PFSK-1 (cell line): ENCODE measurements around the gene GUCD1.

ENCODE experiments used
- FOXP2 ChIP-seq: optimal IDR thresholded peaks from 2 replicates; pipeline ENCODE3; 2011; ENCODE audit warnings: borderline replicate concordance, control low read depth, inconsistent platforms; ENCODE audit not compliant: insufficient read depth; ENCODE audit errors: extremely low read length, extremely low read depth
- POLR2AphosphoS5 ChIP-seq: IDR thresholded peaks from 2 replicates; pipeline ENCODE4 v1.6.1; 2012; ENCODE audit warnings: low read depth, mild to moderate bottlenecking, control low read depth, low read length, moderate library complexity
- SIN3A ChIP-seq: IDR thresholded peaks from 2 replicates; pipeline ENCODE4 v1.6.1; 2012; ENCODE audit warnings: mild to moderate bottlenecking, low read length, moderate library complexity, borderline replicate concordance; ENCODE audit not compliant: insufficient read depth
- TAF1 ChIP-seq: IDR thresholded peaks from 2 replicates; pipeline ENCODE4 v1.6.1; 2012; ENCODE audit warnings: low read length, control low read depth, borderline replicate concordance; ENCODE audit not compliant: insufficient read depth
- TF ChIP-seq, protein P1 (sequence below), 2 experiments: IDR thresholded peaks; 2 replicates each; pipeline versions ENCODE4 v1.6.1 to v1.8.0; 2011 to 2012; ENCODE audit warnings: low read depth in 2 of 2, low read length in 2 of 2, control low read depth in 1 of 2, inconsistent platforms in 1 of 2, mild to moderate bottlenecking in 1 of 2, moderate library complexity in 1 of 2; ENCODE audit not compliant: insufficient read depth in 1 of 2

GUCD1 gene

GRCh38 chr22:24585927-24586546, 31.1 kb upstream of the GUCD1 start:
- TF ChIP-seq, protein P1, sequence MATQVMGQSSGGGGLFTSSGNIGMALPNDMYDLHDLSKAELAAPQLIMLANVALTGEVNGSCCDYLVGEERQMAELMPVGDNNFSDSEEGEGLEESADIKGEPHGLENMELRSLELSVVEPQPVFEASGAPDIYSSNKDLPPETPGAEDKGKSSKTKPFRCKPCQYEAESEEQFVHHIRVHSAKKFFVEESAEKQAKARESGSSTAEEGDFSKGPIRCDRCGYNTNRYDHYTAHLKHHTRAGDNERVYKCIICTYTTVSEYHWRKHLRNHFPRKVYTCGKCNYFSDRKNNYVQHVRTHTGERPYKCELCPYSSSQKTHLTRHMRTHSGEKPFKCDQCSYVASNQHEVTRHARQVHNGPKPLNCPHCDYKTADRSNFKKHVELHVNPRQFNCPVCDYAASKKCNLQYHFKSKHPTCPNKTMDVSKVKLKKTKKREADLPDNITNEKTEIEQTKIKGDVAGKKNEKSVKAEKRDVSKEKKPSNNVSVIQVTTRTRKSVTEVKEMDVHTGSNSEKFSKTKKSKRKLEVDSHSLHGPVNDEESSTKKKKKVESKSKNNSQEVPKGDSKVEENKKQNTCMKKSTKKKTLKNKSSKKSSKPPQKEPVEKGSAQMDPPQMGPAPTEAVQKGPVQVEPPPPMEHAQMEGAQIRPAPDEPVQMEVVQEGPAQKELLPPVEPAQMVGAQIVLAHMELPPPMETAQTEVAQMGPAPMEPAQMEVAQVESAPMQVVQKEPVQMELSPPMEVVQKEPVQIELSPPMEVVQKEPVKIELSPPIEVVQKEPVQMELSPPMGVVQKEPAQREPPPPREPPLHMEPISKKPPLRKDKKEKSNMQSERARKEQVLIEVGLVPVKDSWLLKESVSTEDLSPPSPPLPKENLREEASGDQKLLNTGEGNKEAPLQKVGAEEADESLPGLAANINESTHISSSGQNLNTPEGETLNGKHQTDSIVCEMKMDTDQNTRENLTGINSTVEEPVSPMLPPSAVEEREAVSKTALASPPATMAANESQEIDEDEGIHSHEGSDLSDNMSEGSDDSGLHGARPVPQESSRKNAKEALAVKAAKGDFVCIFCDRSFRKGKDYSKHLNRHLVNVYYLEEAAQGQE (IDR thresholded peaks at IDR 0.05; ENCODE audit: insufficient read depth in 1 of 2, low read depth in 2 of 2, low read length in 2 of 2), result no peak
- TF ChIP-seq POLR2AphosphoS5 (no peak), TAF1 (no peak), FOXP2 (no peak), SIN3A (no peak)

DNA sequence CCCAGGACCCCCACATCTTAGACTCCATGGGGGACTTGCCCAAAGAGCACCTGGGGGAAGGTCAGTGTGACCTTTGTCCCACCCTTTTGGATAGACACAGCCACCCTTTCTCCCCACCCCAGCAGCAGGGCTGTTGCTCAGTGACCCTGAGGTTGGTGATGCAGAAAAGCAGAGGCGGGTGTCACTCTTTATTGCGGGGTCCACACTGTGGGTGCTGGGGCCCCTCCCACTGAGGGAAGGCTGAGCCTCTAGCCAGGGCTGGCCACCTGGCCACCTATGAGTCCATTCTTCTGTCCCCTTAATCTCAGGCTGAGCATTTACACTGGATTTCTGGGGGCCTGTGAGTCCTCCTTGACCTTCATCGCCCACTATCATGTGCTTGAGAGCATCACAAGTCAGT, 30.5 kb upstream of the GUCD1 start:
- TF ChIP-seq POLR2AphosphoS5 (no peak), TAF1 (no peak)
- TF ChIP-seq, protein P1 (IDR thresholded peaks at IDR 0.05; ENCODE audit: insufficient read depth in 1 of 2, low read depth in 2 of 2, low read length in 2 of 2), result no peak

GRCh38 chr22:24584871-24585411, 30.0 kb upstream of the GUCD1 start:
- no peak for TF ChIP-seq TAF1
- no peak for TF ChIP-seq FOXP2
- no peak for TF ChIP-seq SIN3A
- no peak for TF ChIP-seq POLR2AphosphoS5
- TF ChIP-seq, protein P1 (IDR thresholded peaks at IDR 0.05; ENCODE audit: insufficient read depth in 1 of 2, low read depth in 2 of 2, low read length in 2 of 2), result no peak

GRCh38 chr22:24584166-24584790, 29.3 kb upstream of the GUCD1 start:
- TF ChIP-seq, protein P1 (IDR thresholded peaks at IDR 0.05; ENCODE audit: insufficient read depth in 1 of 2, low read depth in 2 of 2, low read length in 2 of 2), result no peak
- TF ChIP-seq FOXP2 (no peak), TAF1 (no peak), SIN3A (no peak), POLR2AphosphoS5 (no peak)
